CD14-positive monocyte (primary cell): Measurements from ENCODE around the gene FAM120B. TPM values are rescaled to one million over a fixed set of nuclear protein-coding genes. Genes with fewer than 3 reads are reported as not detected.
"Not testable (repeated sequence)": the region's sequence is repeated elsewhere in the genome, so short reads cannot be mapped to it uniquely, and the experiment has no call there.

Source experiments
- DNase-seq, 3 donors: peaks; one replicate each; pipeline ENCODE4 v3.0.0-alpha.2; 2011 to 2022
- H2AFZ ChIP-seq: 2 replicates; pipeline ENCODE4 v1.6.0; 2012; ENCODE audit warnings: mild to moderate bottlenecking, low read depth, low read length, inconsistent platforms; ENCODE audit not compliant: insufficient read depth, poor library complexity, severe bottlenecking
- H3K27ac ChIP-seq, 2 donors: 1 replicate in 1 of 2; 2 replicates in 1 of 2; pipeline ENCODE4 v1.5.1; 2012 to 2013; ENCODE audit warnings: low read length in 2 of 2, control low read depth in 1 of 2, inconsistent platforms in 1 of 2, low read depth in 1 of 2, mild to moderate bottlenecking in 1 of 2
- H3K27me3 ChIP-seq, 2 donors: one replicate each; pipeline versions ENCODE4 v1.6.0 to v1.6.1; 2011 to 2013; ENCODE audit warnings: low read length in 2 of 2; ENCODE audit not compliant: control insufficient read depth in 2 of 2, insufficient read depth in 2 of 2
- H3K36me3 ChIP-seq, 2 donors: replicated peaks in 1 of 2; 1 replicate in 1 of 2; 2 replicates in 1 of 2; pipeline versions ENCODE4 v1.5.1 to v1.6.1; 2012 to 2013; ENCODE audit warnings: low read length in 2 of 2, control low read depth in 1 of 2, inconsistent platforms in 1 of 2, mild to moderate bottlenecking in 1 of 2; ENCODE audit not compliant: insufficient read depth in 2 of 2, control insufficient read depth in 1 of 2
- H3K4me1 ChIP-seq, 2 donors: 1 replicate in 1 of 2; 2 replicates in 1 of 2; pipeline versions ENCODE4 v1.5.1 to v1.6.1; 2012 to 2013; ENCODE audit warnings: low read length in 2 of 2, control low read depth in 1 of 2, inconsistent platforms in 1 of 2, mild to moderate bottlenecking in 1 of 2, moderate library complexity in 1 of 2; ENCODE audit not compliant: insufficient read depth in 2 of 2, control insufficient read depth in 1 of 2
- H3K4me2 ChIP-seq: replicated peaks from 2 replicates; pipeline ENCODE3; 2012; ENCODE audit warnings: low read length, moderate library complexity, mild to moderate bottlenecking; ENCODE audit not compliant: poor library complexity, severe bottlenecking; ENCODE audit errors: extremely low read depth
- H3K4me3 ChIP-seq, 3 experiments: fragments of 200-600 bp in 1 of 3; sonication (generic) in 1 of 3; replicated peaks in 1 of 3; 1 replicate in 2 of 3; 2 replicates in 1 of 3; pipeline ENCODE4 v1.5.1; 2011 to 2013; ENCODE audit warnings: low read length in 3 of 3, mild to moderate bottlenecking in 3 of 3, control low read depth in 2 of 3, low read depth in 2 of 3, inconsistent platforms in 1 of 3, moderate library complexity in 1 of 3
- H3K79me2 ChIP-seq: 2 replicates; pipeline ENCODE4 v1.6.0; 2012; ENCODE audit warnings: mild to moderate bottlenecking, control low read depth, inconsistent platforms, low read length, moderate library complexity; ENCODE audit not compliant: insufficient read depth
- H3K9ac ChIP-seq: 2 replicates; pipeline ENCODE4 v1.6.0; 2017; ENCODE audit warnings: low read length, mild to moderate bottlenecking; ENCODE audit not compliant: insufficient read depth, poor library complexity, severe bottlenecking
- H3K9me3 ChIP-seq, 2 donors: replicated peaks in 1 of 2; 1 replicate in 1 of 2; 2 replicates in 1 of 2; pipeline versions ENCODE4 v1.5.1 to v1.6.1; 2012 to 2013; ENCODE audit warnings: low read length in 2 of 2, control low read depth in 1 of 2; ENCODE audit not compliant: control insufficient read depth in 1 of 2, insufficient read depth in 1 of 2
- H4K20me1 ChIP-seq: 2 replicates; pipeline ENCODE4 v1.6.0; 2012; ENCODE audit warnings: mild to moderate bottlenecking, low read length, control low read depth, moderate library complexity; ENCODE audit not compliant: insufficient read depth
- H3K27ac Mint-ChIP-seq, 7 donors: one replicate each; pipeline ENCODE4 v1.8.0; 2020; ENCODE audit warnings: mild to moderate bottlenecking in 7 of 7, mixed read lengths in 7 of 7, moderate library complexity in 6 of 7, inconsistent platforms in 2 of 7
- H3K27me3 Mint-ChIP-seq, 3 donors: one replicate each; pipeline ENCODE4 v1.8.0; 2021 to 2022; ENCODE audit warnings: low read depth in 3 of 3, mild to moderate bottlenecking in 3 of 3, mixed read lengths in 3 of 3, moderate library complexity in 3 of 3, inconsistent platforms in 1 of 3
- H3K36me3 Mint-ChIP-seq, 2 donors: one replicate each; pipeline ENCODE4 v1.8.0; 2020; ENCODE audit warnings: mixed read lengths in 2 of 2, inconsistent platforms in 1 of 2, mild to moderate bottlenecking in 1 of 2
- H3K4me1 Mint-ChIP-seq: one replicate; pipeline ENCODE4 v1.8.0; 2020; ENCODE audit warnings: mild to moderate bottlenecking, mixed read lengths
- H3K4me3 Mint-ChIP-seq, 2 donors: one replicate each; pipeline ENCODE4 v1.8.0; 2020; ENCODE audit warnings: mild to moderate bottlenecking in 2 of 2, mixed read lengths in 2 of 2, moderate library complexity in 1 of 2
- H3K9me3 Mint-ChIP-seq, 7 donors: one replicate each; pipeline ENCODE4 v1.8.0; 2020 to 2022; ENCODE audit warnings: mixed read lengths in 7 of 7, mild to moderate bottlenecking in 6 of 7, moderate library complexity in 6 of 7, inconsistent platforms in 2 of 7
- CTCF ChIP-seq: fragments of 200-600 bp; IDR thresholded peaks from one replicate; pipeline ENCODE4 v1.8.0; 2022; ENCODE audit warnings: antibody characterized with exemption, mild to moderate bottlenecking
- WGBS: methylation state at CpG from one replicate; pipeline ENCODE4 v1.1.5; 2013; ENCODE audit warnings: missing lambda C conversion rate; ENCODE audit not compliant: insufficient coverage; 5-methylcytosine and 5-hydroxymethylcytosine counted together
- intact Hi-C, 2 donors: fragments of 100-400 bp; cut with micrococcal nuclease; formaldehyde crosslinking; loops; one replicate each; pipeline versions ENCODE4 v1.15.0 to v1.15.1; 2023
- polyA plus RNA-seq, 3 donors: library from polyadenylated mRNA; depleted of rRNA in 1 of 3; unstranded in 2 of 3; stranded (reverse) in 1 of 3; fragments of 300-500 nt in 2 of 3; fragments of >200 nt in 1 of 3; fragmentation: Illumina TruSeq in 2 of 3; gene quantifications; 1 replicate in 2 of 3; 2 replicates in 1 of 3; pipeline ENCODE4 v1.2.3, GENCODE V29; 2012 to 2021

Gene FAM120B
- polyA plus RNA-seq, 3 donors, result 10.6 to 20.2 (median 11.2) TPM

- no peaks in the 10 kb centered on the region for H4K20me1 ChIP-seq
- no peak overlapping the region for H3K9ac ChIP-seq
- no peaks in the 10 kb centered on the region for H3K36me3 Mint-ChIP-seq
- no peaks in the 10 kb centered on the region for H3K9me3 ChIP-seq
- peaks cover 22 to 35% (median 24%) of the 10 kb centered on the region in 3 donors for H3K27me3 Mint-ChIP-seq
- peaks cover 0 to 3% of the 10 kb centered on the region in 2 donors for H3K27me3 ChIP-seq
- intact Hi-C loops, result no loop called here
- TF ChIP-seq CTCF, result no peak
- no peak overlapping the region for H2AFZ ChIP-seq
- no peak for DNase-seq
- H3K4me3 ChIP-seq, result no peak overlapping the region
- H3K9me3 Mint-ChIP-seq, result peaks cover 0 to 2% (median 0%) of the 10 kb centered on the region in 7 donors
- no peak overlapping the region for H3K27ac ChIP-seq
- peaks cover 13% of the 10 kb centered on the region for H3K4me1 Mint-ChIP-seq
- peak overlapping the region; percentile 12 to 32 for H3K4me3 Mint-ChIP-seq
- WGBS, result 90% methylated on average over 4 of the region's 7 CpGs
- H3K36me3 ChIP-seq, result no peaks in the 10 kb centered on the region
- no peak overlapping the region for H3K4me2 ChIP-seq
- no peak overlapping the region for H3K27ac Mint-ChIP-seq
- H3K79me2 ChIP-seq, result no peaks in the 10 kb centered on the region
- H3K4me1 ChIP-seq, result peaks cover 12 to 14% of the 10 kb centered on the region in 2 donors
Measured at GRCh38 chr6:170264086-170264485, 42.5 kb upstream of the FAM120B start.

- H3K79me2 ChIP-seq, H3K4me3 ChIP-seq, H4K20me1 ChIP-seq, H2AFZ ChIP-seq, H3K9ac ChIP-seq, H3K36me3 Mint-ChIP-seq, H3K4me2 ChIP-seq, H3K9me3 Mint-ChIP-seq, DNase-seq, H3K27me3 ChIP-seq, H3K9me3 ChIP-seq, H3K27ac ChIP-seq, H3K4me3 Mint-ChIP-seq, H3K27ac Mint-ChIP-seq, H3K36me3 ChIP-seq, intact Hi-C loops: not testable (repeated sequence)
- H3K27me3 Mint-ChIP-seq, result peaks cover 22 to 32% (median 24%) of the 10 kb centered on the region in 3 donors
- peaks cover 12 to 14% of the 10 kb centered on the region in 2 donors for H3K4me1 ChIP-seq
- peaks cover 13% of the 10 kb centered on the region for H3K4me1 Mint-ChIP-seq
- WGBS, result 100% methylated on average over 4 of the region's 12 CpGs
Measured at GRCh38 chr6:170264644-170265043, 41.9 kb upstream of the FAM120B start.
